CD4-positive, alpha-beta T cell (primary cell): ENCODE data around the gene RNF4. TPM values are rescaled to one million over a fixed set of nuclear protein-coding genes. Genes with fewer than 3 reads are reported as not detected.

Experiments
- ATAC-seq: fragments of 200-7000 bp; cut with Tn5 transposase; one replicate; pipeline ENCODE4 v1.10.0; 2022; ENCODE audit warnings: mild to moderate bottlenecking; ENCODE audit not compliant: poor library complexity
- CTCF ChIA-PET: fragments of 350-600 bp; sonication (Branson Sonifier 250); formaldehyde crosslinking; loops from one replicate; lab custom pipeline; 2021; ENCODE audit warnings: antibody characterized with exemption, inconsistent platforms; lab: Charles Lee
- POLR2A ChIA-PET: fragments of 350-600 bp; sonication (Branson Sonifier 250); formaldehyde crosslinking; loops from one replicate; lab custom pipeline; 2021; ENCODE audit warnings: antibody characterized with exemption, inconsistent platforms; lab: Charles Lee
- DNase-seq, 14 experiments: peaks; one replicate each; pipeline ENCODE4 v3.0.0-alpha.2; 2013 to 2020; ENCODE audit warnings: mixed read lengths in 2 of 14
- H3K27ac ChIP-seq, 2 donors: one replicate each; pipeline versions ENCODE4 v1.5.1 to v1.7.0; 2013; ENCODE audit warnings: low read length in 2 of 2, low read depth in 1 of 2, mild to moderate bottlenecking in 1 of 2
- H3K27me3 ChIP-seq, 2 experiments: 1 replicate in 1 of 2; 2 replicates in 1 of 2; pipeline versions ENCODE4 v1.6.1 to v1.7.0; 2013; ENCODE audit warnings: low read length in 2 of 2, control low read depth in 1 of 2, mild to moderate bottlenecking in 1 of 2, moderate library complexity in 1 of 2; ENCODE audit not compliant: insufficient read depth in 2 of 2, control insufficient read depth in 1 of 2
- H3K36me3 ChIP-seq: one replicate; pipeline ENCODE4 v1.6.1; 2013; ENCODE audit warnings: low read length, control low read depth; ENCODE audit not compliant: insufficient read depth
- H3K4me1 ChIP-seq: one replicate; pipeline ENCODE4 v1.6.1; 2013; ENCODE audit warnings: low read length, control low read depth; ENCODE audit not compliant: insufficient read depth
- H3K4me3 ChIP-seq: one replicate; pipeline ENCODE4 v1.5.1; 2013; ENCODE audit warnings: mild to moderate bottlenecking, low read length, moderate library complexity
- H3K9me3 ChIP-seq, 2 experiments: 1 replicate in 1 of 2; 2 replicates in 1 of 2; pipeline versions ENCODE4 v1.6.1 to v1.7.0; 2013; ENCODE audit warnings: low read length in 2 of 2, mild to moderate bottlenecking in 2 of 2, control low read depth in 1 of 2, moderate library complexity in 1 of 2; ENCODE audit not compliant: control insufficient read depth in 1 of 2, insufficient read depth in 1 of 2
- H3K27ac Mint-ChIP-seq: one replicate; pipeline ENCODE4 v1.8.0; 2020; ENCODE audit warnings: mixed read lengths
- H3K27me3 Mint-ChIP-seq: one replicate; pipeline ENCODE4 v1.8.0; 2021; ENCODE audit warnings: mixed read lengths
- H3K36me3 Mint-ChIP-seq: one replicate; pipeline ENCODE4 v1.8.0; 2021; ENCODE audit warnings: low read depth, mixed read lengths
- H3K4me1 Mint-ChIP-seq: one replicate; pipeline ENCODE4 v1.8.0; 2021; ENCODE audit warnings: low read depth, mixed read lengths
- H3K4me3 Mint-ChIP-seq: one replicate; pipeline ENCODE4 v1.8.0; 2020; ENCODE audit warnings: mild to moderate bottlenecking, mixed read lengths
- H3K9me3 Mint-ChIP-seq: one replicate; pipeline ENCODE4 v1.8.0; 2020; ENCODE audit warnings: mixed read lengths
- CTCF ChIP-seq: fragments of 200-600 bp; IDR thresholded peaks from one replicate; pipeline ENCODE4 v1.8.0; 2022; ENCODE audit warnings: antibody characterized with exemption, mild to moderate bottlenecking
- intact Hi-C, 2 experiments: fragments of 100-400 bp; cut with DNase I in 1 of 2; cut with micrococcal nuclease in 1 of 2; formaldehyde crosslinking; loops; one replicate each; pipeline versions ENCODE4 v1.15.1 to v1.9.0; 2023 to 2025; cut with DNase I, micrococcal nuclease
- total RNA-seq, 174 experiments: library from RNA in 2 of 174; stranded (reverse) in 2 of 174; gene quantifications; one replicate each; pipeline ENCODE4 v1.2.3 and lab custom pipeline; 2021 to 2026

The RNF4 gene
- total RNA-seq, 2 experiments from 2014 or later: 106 to 109 TPM

DNA sequence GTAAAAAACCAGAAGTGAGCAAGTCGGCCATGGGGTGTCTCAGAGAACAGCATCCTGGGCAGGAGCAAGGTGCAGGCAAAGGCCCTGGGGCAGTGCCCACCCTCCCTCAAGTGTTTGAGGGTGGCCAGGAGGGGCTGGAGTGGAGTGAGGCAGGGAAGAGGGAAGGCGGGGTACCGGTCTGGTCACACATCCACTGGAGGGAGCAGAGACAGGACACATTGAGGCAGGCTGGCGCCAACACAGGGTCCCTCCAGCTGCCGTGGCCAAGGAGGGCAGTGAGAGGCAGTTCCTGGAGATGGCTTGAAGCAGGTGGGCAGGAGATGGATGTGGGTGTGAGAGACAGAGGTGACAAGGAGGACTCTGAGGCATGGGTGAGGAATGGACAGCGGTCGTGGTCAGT, 20.3 kb upstream of the RNF4 start:
- ChIA-PET CTCF (no interaction called here), POLR2A (no interaction called here)
- H3K9me3 ChIP-seq: no peaks in the 10 kb centered on the region
- H3K4me1 ChIP-seq: no peaks in the 10 kb centered on the region
- intact Hi-C loops: no loop called here
- H3K4me3 ChIP-seq: no peak overlapping the region
- H3K36me3 Mint-ChIP-seq: no peaks in the 10 kb centered on the region
- ATAC-seq: no peak
- no peak overlapping the region for H3K4me3 Mint-ChIP-seq
- H3K27ac Mint-ChIP-seq: no peak overlapping the region
- DNase-seq: no peak
- no peaks in the 10 kb centered on the region for H3K9me3 Mint-ChIP-seq
- no peaks in the 10 kb centered on the region for H3K36me3 ChIP-seq
- H3K27me3 ChIP-seq: no peaks in the 10 kb centered on the region
- no peak overlapping the region for H3K27ac ChIP-seq
- no peaks in the 10 kb centered on the region for H3K27me3 Mint-ChIP-seq
- H3K4me1 Mint-ChIP-seq: no peaks in the 10 kb centered on the region
- no peak for TF ChIP-seq CTCF

DNA sequence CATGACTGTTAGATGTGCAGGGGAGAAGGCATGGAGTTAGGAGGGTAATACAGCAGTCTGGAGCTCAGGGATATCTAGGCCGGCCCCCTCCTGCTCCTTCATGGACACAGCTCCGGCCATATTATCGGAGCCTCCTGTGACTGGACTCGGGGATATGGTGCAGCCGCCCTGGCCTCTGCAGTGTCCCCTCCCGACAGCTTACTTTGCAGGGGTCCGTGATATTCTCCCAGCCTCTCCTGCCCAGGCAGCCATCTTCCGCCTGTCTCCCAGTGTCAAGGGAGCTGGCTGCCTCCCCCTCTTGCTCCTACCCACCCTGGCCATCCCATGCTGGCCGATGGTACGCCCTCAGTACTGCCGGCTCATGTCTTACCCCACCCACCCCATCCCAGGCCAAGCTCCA, 19.9 kb upstream of the RNF4 start:
- no peaks in the 10 kb centered on the region for H3K27me3 Mint-ChIP-seq
- no peaks in the 10 kb centered on the region for H3K9me3 Mint-ChIP-seq
- no peak overlapping the region for H3K27ac ChIP-seq
- no peaks in the 10 kb centered on the region for H3K36me3 ChIP-seq
- H3K4me1 Mint-ChIP-seq: no peaks in the 10 kb centered on the region
- no peaks in the 10 kb centered on the region for H3K27me3 ChIP-seq
- no peak overlapping the region for H3K27ac Mint-ChIP-seq
- ChIA-PET POLR2A (no interaction called here), CTCF (interaction anchor here (1.1 kb wide), 1 partner anchor 30 kb away, joined by 4 read pairs; the partner anchor contains the start of genes CFAP99 and ZFYVE28)
- H3K36me3 Mint-ChIP-seq: no peaks in the 10 kb centered on the region
- H3K4me1 ChIP-seq: no peaks in the 10 kb centered on the region
- H3K4me3 Mint-ChIP-seq: no peak overlapping the region
- ATAC-seq: no peak
- DNase-seq: no peak
- TF ChIP-seq CTCF: no peak
- intact Hi-C loops: no loop called here
- H3K4me3 ChIP-seq: no peak overlapping the region
- H3K9me3 ChIP-seq: no peaks in the 10 kb centered on the region

DNA sequence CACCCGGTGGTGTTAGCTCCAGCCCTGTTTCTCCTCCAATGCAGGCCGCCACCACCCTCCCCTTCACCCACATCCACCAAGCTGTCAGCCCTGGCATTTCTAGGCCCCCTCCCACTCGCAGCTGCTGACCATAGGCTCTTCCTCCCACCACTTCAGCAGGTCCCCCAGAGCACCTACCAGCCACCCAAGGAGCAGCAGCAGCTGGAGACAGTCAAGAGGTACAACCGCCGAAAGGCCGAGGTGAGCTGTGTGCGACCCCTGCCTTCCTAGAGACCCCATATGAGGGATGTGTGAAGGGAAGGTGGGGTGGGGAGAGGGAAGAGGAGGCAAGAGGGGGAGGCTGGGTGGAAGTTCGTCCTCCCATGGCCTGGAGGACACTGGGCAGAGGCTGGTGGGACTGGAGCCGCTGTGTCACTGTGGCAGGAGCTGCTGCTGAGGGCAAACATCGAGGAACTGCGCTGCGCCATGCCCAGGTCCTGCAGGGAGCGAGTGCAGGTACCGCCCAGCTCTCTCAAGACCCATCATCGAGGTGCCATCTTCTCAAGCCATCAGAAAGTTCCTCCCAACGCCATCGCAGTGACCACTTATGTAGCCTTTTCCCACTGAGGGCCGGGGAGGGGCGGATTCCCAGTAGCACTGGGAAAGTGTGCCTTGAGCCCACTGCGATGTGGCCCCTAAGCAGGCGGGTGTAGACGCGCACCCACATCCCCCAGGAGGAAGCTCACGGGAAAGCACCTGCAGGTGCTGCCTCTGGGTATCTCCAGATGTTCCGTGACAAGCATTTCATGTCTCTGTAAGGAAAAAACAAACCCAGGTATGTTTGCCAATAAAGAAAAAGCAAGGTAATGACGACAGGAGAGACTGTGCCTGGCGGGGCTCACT, 19.2 kb upstream of the RNF4 start:
- H3K4me3 Mint-ChIP-seq: no peak overlapping the region
- ChIA-PET POLR2A (no interaction called here), CTCF (interaction anchor here (1.1 kb wide), 1 partner anchor 31 kb away, joined by 4 read pairs; the partner anchor contains the start of genes CFAP99 and ZFYVE28)
- Histone ChIP-seq H3K27ac (no peak overlapping the region), H3K4me1 (no peaks in the 10 kb centered on the region), H3K9me3 (no peaks in the 10 kb centered on the region), H3K27me3 (no peaks in the 10 kb centered on the region), H3K4me3 (no peak overlapping the region), H3K36me3 (no peaks in the 10 kb centered on the region)
- no peak for TF ChIP-seq CTCF
- H3K27me3 Mint-ChIP-seq: no peaks in the 10 kb centered on the region
- DNase-seq (no peak), ATAC-seq (no peak)
- H3K36me3 Mint-ChIP-seq: no peaks in the 10 kb centered on the region
- H3K27ac Mint-ChIP-seq: no peak overlapping the region
- intact Hi-C loops: no loop called here
- no peaks in the 10 kb centered on the region for H3K4me1 Mint-ChIP-seq
- H3K9me3 Mint-ChIP-seq: no peaks in the 10 kb centered on the region
